Activated T-cell treated with anti-CD3 and anti-CD28 coated beads, Interleukin-2, amount 50 U/mL, for 24 hours (primary cell): Measurements from ENCODE around the gene P2RX6.

Experiments used
- DNase-seq: peaks from one replicate; pipeline ENCODE4 v3.0.0-alpha.2; 2020
- H3K27ac Mint-ChIP-seq: 2 replicates; pipeline ENCODE4 v1.8.0; 2020; ENCODE audit warnings: mild to moderate bottlenecking, mixed read lengths
- H3K27me3 Mint-ChIP-seq: 2 replicates; pipeline ENCODE4 v1.8.0; 2020; ENCODE audit warnings: mixed read lengths
- H3K36me3 Mint-ChIP-seq: 2 replicates; pipeline ENCODE4 v1.8.0; 2020; ENCODE audit warnings: low read depth, mixed read lengths
- H3K4me1 Mint-ChIP-seq: 2 replicates; pipeline ENCODE4 v1.8.0; 2020; ENCODE audit warnings: low read depth, mixed read lengths
- H3K4me3 Mint-ChIP-seq: 2 replicates; pipeline ENCODE4 v1.8.0; 2020; ENCODE audit warnings: mild to moderate bottlenecking, moderate library complexity, mixed read lengths
- H3K9me3 Mint-ChIP-seq: 2 replicates; pipeline ENCODE4 v1.8.0; 2020; ENCODE audit warnings: mixed read lengths

The P2RX6 gene

DNA sequence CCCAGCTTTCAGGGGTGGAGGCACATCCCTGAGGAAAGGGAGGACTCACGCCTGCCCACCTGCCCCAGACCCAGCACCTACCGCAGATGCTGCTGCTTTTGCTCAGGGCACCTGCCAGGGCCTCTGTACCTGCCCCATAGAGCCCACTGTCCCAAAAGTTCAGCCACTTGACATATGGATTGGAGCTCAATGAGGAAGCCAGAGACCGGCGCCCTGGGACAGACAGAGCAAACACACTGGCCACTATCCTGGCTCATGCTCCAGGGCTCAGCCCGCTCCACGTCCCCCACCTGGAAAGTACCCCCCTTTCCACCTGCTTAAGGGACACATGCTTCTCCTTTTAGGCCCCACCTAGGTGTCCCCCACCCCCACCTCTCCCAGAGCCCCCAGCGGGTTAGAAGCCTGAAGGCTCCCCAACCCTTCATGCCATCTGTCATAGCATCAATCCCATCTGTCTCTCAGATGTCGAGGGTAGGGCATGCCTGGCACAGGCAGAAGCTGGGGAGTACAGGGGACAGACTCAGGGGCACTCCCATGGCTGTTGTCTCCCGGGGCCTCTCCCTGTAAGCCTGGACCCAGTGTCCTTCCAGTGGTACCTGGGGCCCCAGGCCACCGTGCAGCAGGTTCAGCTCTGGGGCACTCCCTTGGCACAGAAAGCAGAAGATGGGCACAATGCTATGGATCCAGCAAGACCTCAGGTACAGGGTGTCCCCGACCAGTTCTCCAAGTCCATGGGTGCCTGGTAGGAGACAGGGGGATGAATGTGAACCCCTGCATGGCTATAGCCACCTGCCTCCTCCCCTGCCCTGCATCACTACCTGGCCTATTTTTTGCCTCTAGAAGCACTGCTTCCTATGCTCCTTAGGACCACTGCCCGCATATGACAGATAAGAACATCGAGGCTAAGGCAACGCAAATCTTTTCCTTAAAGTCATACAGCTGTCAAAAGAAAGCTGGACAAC is 2.2 kb upstream of the P2RX6 start:
- H3K36me3 Mint-ChIP-seq, result no peaks in the 10 kb centered on the region
- no peak for DNase-seq
- H3K27me3 Mint-ChIP-seq, result no peaks in the 10 kb centered on the region
- peaks cover 25% of the 10 kb centered on the region for H3K4me1 Mint-ChIP-seq
- no peaks in the 10 kb centered on the region for H3K9me3 Mint-ChIP-seq
- H3K27ac Mint-ChIP-seq, result no peak overlapping the region
- H3K4me3 Mint-ChIP-seq, result peak overlapping the region; percentile 66

- Mint-ChIP-seq H3K4me3 (peak overlapping the region; percentile 86), H3K27ac (peak overlapping the region; percentile 92), H3K27me3 (no peaks in the 10 kb centered on the region), H3K4me1 (peaks cover 25% of the 10 kb centered on the region), H3K9me3 (no peaks in the 10 kb centered on the region), H3K36me3 (no peaks in the 10 kb centered on the region)
- DNase-seq, result no peak
These were observed 1.2 kb upstream of the P2RX6 start for GRCh38 chr22:21013657-21014201.

DNA sequence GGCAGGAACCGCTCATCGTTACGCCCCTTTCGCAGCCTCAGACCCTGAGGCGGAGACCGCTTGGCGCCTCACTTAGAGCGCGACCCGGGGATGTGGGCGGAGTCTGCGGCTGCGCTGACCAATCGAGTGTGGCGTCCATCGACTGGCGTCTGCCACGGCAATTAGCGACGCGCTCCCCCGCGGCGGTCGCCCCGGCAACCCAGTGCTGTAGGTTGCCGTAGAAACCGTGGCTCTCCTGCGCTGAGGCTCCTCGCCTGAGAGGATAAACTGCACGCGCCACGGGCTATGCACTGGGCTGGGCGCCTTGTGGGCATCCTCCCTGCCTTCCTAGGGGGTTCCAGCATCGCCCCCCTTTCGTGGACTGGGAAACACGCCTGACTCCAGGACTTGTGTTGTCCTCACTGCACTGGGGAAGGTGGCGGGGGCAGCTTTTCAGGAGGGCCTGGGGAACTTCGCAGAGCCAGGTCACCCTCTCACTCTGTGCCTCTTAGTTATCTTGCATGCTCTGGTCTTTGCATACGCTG is 701 bp upstream of the P2RX6 start:
- Mint-ChIP-seq H3K4me1 (peaks cover 25% of the 10 kb centered on the region), H3K27me3 (no peaks in the 10 kb centered on the region), H3K36me3 (no peaks in the 10 kb centered on the region), H3K9me3 (no peaks in the 10 kb centered on the region), H3K27ac (peak overlapping the region; percentile 92), H3K4me3 (peak overlapping the region; percentile 86)
- peak; percentile 89 for DNase-seq

DNA sequence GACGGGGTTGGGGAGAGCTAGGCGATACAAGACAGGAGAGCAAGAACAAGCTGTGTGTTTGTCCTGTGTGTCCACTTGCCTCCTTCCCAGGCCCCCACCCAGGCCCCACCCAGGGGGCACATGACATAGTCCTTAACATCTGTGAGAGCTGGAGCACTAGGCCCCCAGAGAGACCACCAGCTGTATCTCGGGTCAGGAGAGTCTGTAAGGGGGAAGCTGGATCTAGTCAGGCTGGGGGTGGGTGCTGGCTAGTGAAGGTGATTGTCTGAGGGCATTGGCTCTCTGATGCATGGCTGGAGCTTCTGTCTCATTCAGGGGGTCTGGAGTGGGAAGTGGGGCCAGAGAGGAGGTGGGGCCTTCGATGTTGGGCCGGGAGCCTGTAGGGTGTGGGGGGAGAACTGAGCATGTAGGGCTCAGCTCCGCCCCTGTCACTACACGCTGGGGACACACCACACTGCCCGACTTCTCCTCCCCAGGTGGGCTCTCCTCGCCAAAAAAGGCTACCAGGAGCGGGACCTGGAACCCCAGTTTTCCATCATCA is 571 bp downstream of the P2RX6 start:
- Mint-ChIP-seq H3K27me3 (no peaks in the 10 kb centered on the region), H3K4me1 (peaks cover 25% of the 10 kb centered on the region), H3K27ac (no peak overlapping the region), H3K36me3 (no peaks in the 10 kb centered on the region), H3K4me3 (no peak overlapping the region), H3K9me3 (no peaks in the 10 kb centered on the region)
- DNase-seq, result no peak

GRCh38 chr22:21016644-21017420 is 1.9 kb downstream of the P2RX6 start:
- H3K4me3 Mint-ChIP-seq, result no peak overlapping the region
- no peak overlapping the region for H3K27ac Mint-ChIP-seq
- H3K36me3 Mint-ChIP-seq, result no peaks in the 10 kb centered on the region
- no peak for DNase-seq
- peaks cover 25% of the 10 kb centered on the region for H3K4me1 Mint-ChIP-seq
- no peaks in the 10 kb centered on the region for H3K9me3 Mint-ChIP-seq
- no peaks in the 10 kb centered on the region for H3K27me3 Mint-ChIP-seq

- H3K27me3 Mint-ChIP-seq, result no peaks in the 10 kb centered on the region
- DNase-seq, result no peak
- no peak overlapping the region for H3K4me3 Mint-ChIP-seq
- no peaks in the 10 kb centered on the region for H3K9me3 Mint-ChIP-seq
- no peak overlapping the region for H3K27ac Mint-ChIP-seq
- H3K4me1 Mint-ChIP-seq, result peaks cover 24% of the 10 kb centered on the region
- H3K36me3 Mint-ChIP-seq, result no peaks in the 10 kb centered on the region
These were observed 3.3 kb downstream of the P2RX6 start for GRCh38 chr22:21018314-21018713.

DNA sequence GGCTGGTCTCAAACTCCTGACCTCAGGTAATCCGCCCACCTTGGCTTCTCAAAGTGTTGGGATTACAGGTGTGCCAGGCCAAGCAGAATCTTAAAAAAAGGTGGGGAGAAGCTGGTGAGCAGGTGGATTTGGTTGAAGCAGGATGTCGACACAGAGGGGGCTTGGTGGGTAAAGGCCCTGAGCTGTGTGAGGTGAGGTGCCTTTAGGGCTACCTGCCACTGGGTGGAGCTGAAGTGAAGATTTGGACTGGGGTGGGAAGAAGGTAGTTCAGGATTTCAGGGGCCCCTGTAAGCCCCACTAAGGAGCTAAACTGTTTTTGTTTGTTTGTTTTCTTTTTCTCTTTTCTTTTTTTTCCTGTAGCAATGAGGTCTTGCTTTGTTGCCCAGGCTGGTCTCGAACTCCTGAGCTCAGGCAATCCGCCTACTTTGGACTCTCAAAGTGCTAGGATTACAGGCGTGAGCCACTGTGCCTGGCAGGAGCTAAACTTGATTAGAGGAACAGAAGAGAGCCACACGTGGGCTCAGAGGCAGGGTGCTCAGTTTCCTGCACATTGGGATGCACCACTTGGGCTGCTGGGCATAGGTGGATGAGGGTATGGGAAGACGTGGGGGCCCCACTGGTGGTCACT is 6.0 kb downstream of the P2RX6 start:
- Mint-ChIP-seq H3K9me3 (no peaks in the 10 kb centered on the region), H3K36me3 (no peaks in the 10 kb centered on the region), H3K4me1 (peaks cover 13% of the 10 kb centered on the region), H3K27ac (no peak overlapping the region), H3K4me3 (no peak overlapping the region), H3K27me3 (no peaks in the 10 kb centered on the region)
- no peak for DNase-seq

DNA sequence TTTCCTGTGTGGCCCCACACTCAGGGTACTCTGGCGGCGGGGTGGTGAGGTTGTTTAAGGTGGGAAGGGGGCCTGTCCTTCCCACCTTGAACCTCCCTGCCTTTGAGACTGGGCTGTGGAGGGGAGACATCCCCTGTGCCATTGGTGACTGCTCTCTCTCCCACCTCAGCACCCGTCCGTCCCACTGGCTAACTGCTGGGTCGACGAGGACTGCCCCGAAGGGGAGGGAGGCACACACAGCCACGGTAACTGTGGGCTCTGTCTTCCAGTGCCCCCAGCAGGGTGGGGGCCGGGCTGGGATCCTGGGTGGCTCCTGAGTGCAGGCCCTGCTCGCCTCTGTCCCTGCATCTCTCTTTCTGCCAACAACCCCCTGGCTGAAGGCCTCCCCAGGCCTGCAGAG is 7.5 kb downstream of the P2RX6 start:
- H3K27ac Mint-ChIP-seq, result no peak overlapping the region

GRCh38 chr22:21022955-21023614 is 8.1 kb downstream of the P2RX6 start:
- no peak for DNase-seq
- Mint-ChIP-seq H3K27ac (no peak overlapping the region), H3K27me3 (no peaks in the 10 kb centered on the region), H3K4me3 (no peak overlapping the region), H3K36me3 (no peaks in the 10 kb centered on the region), H3K4me1 (peaks cover 15% of the 10 kb centered on the region), H3K9me3 (no peaks in the 10 kb centered on the region)

More for the DNA sequence above, 7.5 kb downstream of the P2RX6 start:
- no peak overlapping the region for H3K4me3 Mint-ChIP-seq
- peaks cover 15% of the 10 kb centered on the region for H3K4me1 Mint-ChIP-seq
- H3K27me3 Mint-ChIP-seq, result no peaks in the 10 kb centered on the region
- H3K9me3 Mint-ChIP-seq, result no peaks in the 10 kb centered on the region
- DNase-seq, result no peak
- no peaks in the 10 kb centered on the region for H3K36me3 Mint-ChIP-seq

DNA sequence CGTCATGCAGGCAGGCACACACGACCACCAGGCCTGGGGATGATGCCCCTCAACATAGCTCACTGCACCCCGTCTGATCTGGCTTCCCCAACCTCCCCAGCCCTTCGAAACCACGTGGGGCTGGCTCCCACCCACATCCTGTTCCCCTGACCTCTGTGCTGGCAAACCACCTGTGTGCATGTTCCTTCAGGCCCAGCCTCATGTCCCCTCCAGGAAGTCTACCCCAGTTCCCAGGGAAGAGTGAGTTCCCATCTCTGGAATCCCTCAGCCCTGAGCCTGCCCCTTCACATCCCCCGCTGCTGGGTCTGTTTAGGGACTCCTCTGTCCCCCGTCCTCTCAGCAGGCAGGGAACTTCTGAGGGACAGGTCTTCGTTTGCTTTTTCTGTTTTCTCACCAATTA is 10.3 kb downstream of the P2RX6 start:
- Mint-ChIP-seq H3K36me3 (no peaks in the 10 kb centered on the region), H3K4me3 (no peak overlapping the region), H3K27ac (peak overlapping the region; percentile 72), H3K4me1 (peaks cover 15% of the 10 kb centered on the region), H3K9me3 (no peaks in the 10 kb centered on the region), H3K27me3 (peaks cover 13% of the 10 kb centered on the region)
- DNase-seq, result peak; percentile 41

DNA sequence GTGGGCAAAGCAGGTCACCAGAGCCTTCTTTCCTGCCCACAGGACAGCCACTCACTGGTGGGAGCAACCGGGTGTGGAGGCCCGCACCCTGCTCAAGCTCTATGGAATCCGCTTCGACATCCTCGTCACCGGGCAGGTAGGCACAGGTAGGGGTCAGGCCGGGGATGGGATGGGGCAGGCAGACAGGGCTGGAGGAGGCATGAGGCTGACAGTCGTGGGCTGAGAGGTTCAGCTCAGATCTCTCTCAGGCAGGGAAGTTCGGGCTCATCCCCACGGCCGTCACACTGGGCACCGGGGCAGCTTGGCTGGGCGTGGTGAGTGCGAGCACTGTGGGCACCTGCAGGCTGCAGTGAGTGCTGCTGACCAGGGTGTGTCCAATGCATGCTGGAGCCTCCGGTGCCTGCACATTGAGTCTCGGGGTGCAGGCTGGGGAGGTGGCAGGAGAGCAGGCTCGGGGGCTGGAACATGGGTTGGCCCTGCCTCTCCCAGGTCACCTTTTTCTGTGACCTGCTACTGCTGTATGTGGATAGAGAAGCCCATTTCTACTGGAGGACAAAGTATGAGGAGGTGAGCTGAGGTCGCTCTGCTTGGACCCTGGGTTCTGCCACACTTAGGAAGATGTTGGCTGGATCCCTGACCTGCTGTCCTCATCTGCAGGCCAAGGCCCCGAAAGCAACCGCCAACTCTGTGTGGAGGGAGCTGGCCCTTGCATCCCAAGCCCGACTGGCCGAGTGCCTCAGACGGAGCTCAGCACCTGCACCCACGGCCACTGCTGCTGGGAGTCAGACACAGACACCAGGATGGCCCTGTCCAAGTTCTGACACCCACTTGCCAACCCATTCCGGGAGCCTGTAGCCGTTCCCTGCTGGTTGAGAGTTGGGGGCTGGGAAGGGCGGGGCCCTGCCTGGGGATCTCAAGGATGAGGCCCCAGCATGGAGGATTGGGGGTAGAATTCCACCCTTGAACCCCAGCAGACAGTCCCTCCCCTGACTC is 11.1 kb downstream of the P2RX6 start:
- H3K4me3 Mint-ChIP-seq, result no peak overlapping the region
- peaks cover 17% of the 10 kb centered on the region for H3K4me1 Mint-ChIP-seq
- no peaks in the 10 kb centered on the region for H3K36me3 Mint-ChIP-seq
- H3K27ac Mint-ChIP-seq, result peak overlapping the region; percentile 72
- H3K9me3 Mint-ChIP-seq, result no peaks in the 10 kb centered on the region
- peaks cover 21% of the 10 kb centered on the region for H3K27me3 Mint-ChIP-seq
- no peak for DNase-seq

- Mint-ChIP-seq H3K36me3 (no peaks in the 10 kb centered on the region), H3K27me3 (peaks cover 30% of the 10 kb centered on the region), H3K9me3 (no peaks in the 10 kb centered on the region), H3K27ac (no peak overlapping the region), H3K4me3 (no peak overlapping the region), H3K4me1 (peaks cover 24% of the 10 kb centered on the region)
- no peak for DNase-seq
These were observed 12.1 kb downstream of the P2RX6 start for GRCh38 chr22:21026783-21027692.
